HG03045 (cell line): Measurements from ENCODE around the gene ADD2.

Experiments
- ATAC-seq: cut with Tn5 transposase; IDR thresholded peaks from one replicate; pipeline ENCODE4 v1.9.1; 2021; ENCODE audit warnings: mild to moderate bottlenecking, moderate library complexity; ENCODE audit not compliant: unreplicated experiment

ADD2 gene

GRCh38 chr2:70707706-70708105 lies 60.3 kb downstream of the ADD2 start:
- ATAC-seq: no peak

- no peak for ATAC-seq
Measured at GRCh38 chr2:70706026-70706795, 61.8 kb downstream of the ADD2 start.

- ATAC-seq: no peak
Measured at GRCh38 chr2:70705160-70705850, 62.7 kb downstream of the ADD2 start.

- ATAC-seq: no peak
Measured at GRCh38 chr2:70703900-70704549, 64.0 kb downstream of the ADD2 start.

GRCh38 chr2:70702711-70703395 lies 65.1 kb downstream of the ADD2 start:
- no peak for ATAC-seq

GRCh38 chr2:70698847-70699246 lies 69.2 kb downstream of the ADD2 start:
- ATAC-seq: no peak

GRCh38 chr2:70697603-70698383 lies 70.2 kb downstream of the ADD2 start:
- ATAC-seq: no peak

GRCh38 chr2:70696142-70696541 lies 71.9 kb downstream of the ADD2 start:
- no peak for ATAC-seq

- ATAC-seq: no peak
Measured at GRCh38 chr2:70692256-70692655, 75.7 kb downstream of the ADD2 start.

- no peak for ATAC-seq
Measured at GRCh38 chr2:70691497-70692140, 76.4 kb downstream of the ADD2 start.

- ATAC-seq: no peak
Measured at GRCh38 chr2:70690846-70691245, 77.2 kb downstream of the ADD2 start.

GRCh38 chr2:70688427-70688826 lies 79.6 kb downstream of the ADD2 start:
- ATAC-seq: no peak

GRCh38 chr2:70687461-70687795 lies 80.6 kb downstream of the ADD2 start:
- no peak for ATAC-seq

GRCh38 chr2:70686577-70687460 lies 81.2 kb downstream of the ADD2 start:
- ATAC-seq: no peak

- ATAC-seq: no peak
Measured at GRCh38 chr2:70685771-70686171, 82.2 kb downstream of the ADD2 start.

- ATAC-seq: no peak
Measured at GRCh38 chr2:70684846-70685622, 83.0 kb downstream of the ADD2 start.

GRCh38 chr2:70683455-70683854 lies 84.5 kb downstream of the ADD2 start:
- ATAC-seq: no peak

GRCh38 chr2:70680735-70681134 lies 87.3 kb downstream of the ADD2 start:
- ATAC-seq: no peak
